Cardiac muscle cell (in vitro differentiated cells and primary cell): ENCODE measurements around the gene PPY. TPM values are rescaled to one million over a fixed set of nuclear protein-coding genes. Genes with fewer than 3 reads are reported as not detected.

Source experiments
- DNase-seq, 2 donors: peaks; one replicate each; pipeline versions ENCODE4 v3.0.0 to v3.0.0-alpha.2; 2010 to 2017; ENCODE audit warnings: low read depth in 1 of 2, low spot score in 1 of 2
- H3K27ac ChIP-seq: fragments of 200-600 bp; sonication (generic); 2 replicates; pipeline ENCODE4 v1.5.1; 2016
- H3K27me3 ChIP-seq: fragments of 200-600 bp; sonication (generic); 2 replicates; pipeline ENCODE4 v1.6.0; 2016; ENCODE audit warnings: control low read depth
- H3K36me3 ChIP-seq: fragments of 200-600 bp; sonication (generic); 2 replicates; pipeline ENCODE4 v1.5.1; 2016; ENCODE audit warnings: control low read depth
- H3K4me1 ChIP-seq: fragments of 200-600 bp; sonication (generic); 2 replicates; pipeline ENCODE4 v1.8.1; 2017; ENCODE audit warnings: low read depth, mild to moderate bottlenecking, mixed run types
- H3K4me3 ChIP-seq: fragments of 200-600 bp; sonication (generic); 2 replicates; pipeline ENCODE4 v1.5.1; 2016; ENCODE audit warnings: mild to moderate bottlenecking
- H3K9me3 ChIP-seq: fragments of 200-600 bp; sonication (generic); 2 replicates; pipeline ENCODE4 v1.5.1; 2017; ENCODE audit warnings: low read depth, mild to moderate bottlenecking, control low read depth
- polyA plus RNA-seq: library from polyadenylated mRNA; unstranded; fragments of >200 nt; fragmentation: Nextera tagmentation; extraction: Ambion mirVana; gene quantifications from 2 replicates; pipeline ENCODE4 v1.2.1, GENCODE V29; 2016
- total RNA-seq: library from RNA; depleted of rRNA; stranded (reverse); fragments of >200 nt; gene quantifications from 2 replicates; pipeline ENCODE4 v1.2.3, GENCODE V29; 2016
- TF ChIP-seq, protein P1 (sequence below): IDR thresholded peaks from 2 replicates; pipeline ENCODE4 v1.5.1; 2012; ENCODE audit warnings: low read depth, mild to moderate bottlenecking, low read length

PPY gene
- total and polyA plus RNA-seq, 2 experiments from 2014 or later, result not detected

DNA sequence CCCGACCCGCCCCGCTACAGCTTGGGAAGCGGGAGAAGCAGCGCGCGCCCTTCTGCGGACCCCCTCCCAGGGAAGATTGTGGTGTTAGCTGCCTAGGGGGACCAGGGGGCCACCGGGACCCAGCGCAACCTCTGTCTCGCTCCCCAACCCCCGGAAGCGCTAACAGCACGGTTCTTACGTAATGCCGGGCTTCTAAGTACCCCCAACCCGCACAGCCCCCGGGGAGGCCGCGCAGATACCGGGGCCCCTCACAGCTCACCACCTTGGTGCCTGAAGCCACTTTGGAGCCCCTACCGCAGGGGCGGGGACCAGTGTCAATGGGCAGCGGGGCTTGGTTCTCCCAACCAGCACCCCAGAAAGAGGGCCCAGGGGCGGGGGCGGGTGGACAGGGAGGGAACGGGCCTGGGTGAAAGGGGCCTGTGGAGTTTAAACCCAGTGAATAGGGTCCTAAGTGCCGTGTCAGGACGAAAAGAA, 35.3 kb downstream of the PPY start:
- H3K9me3 ChIP-seq, result no peaks in the 10 kb centered on the region
- no peak for DNase-seq
- no peak overlapping the region for H3K27ac ChIP-seq
- H3K4me1 ChIP-seq, result peaks cover 10% of the 10 kb centered on the region
- H3K27me3 ChIP-seq, result peaks cover 14% of the 10 kb centered on the region
- H3K4me3 ChIP-seq, result peak overlapping the region; percentile 68
- no peaks in the 10 kb centered on the region for H3K36me3 ChIP-seq
- TF ChIP-seq, protein P1, sequence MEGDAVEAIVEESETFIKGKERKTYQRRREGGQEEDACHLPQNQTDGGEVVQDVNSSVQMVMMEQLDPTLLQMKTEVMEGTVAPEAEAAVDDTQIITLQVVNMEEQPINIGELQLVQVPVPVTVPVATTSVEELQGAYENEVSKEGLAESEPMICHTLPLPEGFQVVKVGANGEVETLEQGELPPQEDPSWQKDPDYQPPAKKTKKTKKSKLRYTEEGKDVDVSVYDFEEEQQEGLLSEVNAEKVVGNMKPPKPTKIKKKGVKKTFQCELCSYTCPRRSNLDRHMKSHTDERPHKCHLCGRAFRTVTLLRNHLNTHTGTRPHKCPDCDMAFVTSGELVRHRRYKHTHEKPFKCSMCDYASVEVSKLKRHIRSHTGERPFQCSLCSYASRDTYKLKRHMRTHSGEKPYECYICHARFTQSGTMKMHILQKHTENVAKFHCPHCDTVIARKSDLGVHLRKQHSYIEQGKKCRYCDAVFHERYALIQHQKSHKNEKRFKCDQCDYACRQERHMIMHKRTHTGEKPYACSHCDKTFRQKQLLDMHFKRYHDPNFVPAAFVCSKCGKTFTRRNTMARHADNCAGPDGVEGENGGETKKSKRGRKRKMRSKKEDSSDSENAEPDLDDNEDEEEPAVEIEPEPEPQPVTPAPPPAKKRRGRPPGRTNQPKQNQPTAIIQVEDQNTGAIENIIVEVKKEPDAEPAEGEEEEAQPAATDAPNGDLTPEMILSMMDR, result no peak

DNA sequence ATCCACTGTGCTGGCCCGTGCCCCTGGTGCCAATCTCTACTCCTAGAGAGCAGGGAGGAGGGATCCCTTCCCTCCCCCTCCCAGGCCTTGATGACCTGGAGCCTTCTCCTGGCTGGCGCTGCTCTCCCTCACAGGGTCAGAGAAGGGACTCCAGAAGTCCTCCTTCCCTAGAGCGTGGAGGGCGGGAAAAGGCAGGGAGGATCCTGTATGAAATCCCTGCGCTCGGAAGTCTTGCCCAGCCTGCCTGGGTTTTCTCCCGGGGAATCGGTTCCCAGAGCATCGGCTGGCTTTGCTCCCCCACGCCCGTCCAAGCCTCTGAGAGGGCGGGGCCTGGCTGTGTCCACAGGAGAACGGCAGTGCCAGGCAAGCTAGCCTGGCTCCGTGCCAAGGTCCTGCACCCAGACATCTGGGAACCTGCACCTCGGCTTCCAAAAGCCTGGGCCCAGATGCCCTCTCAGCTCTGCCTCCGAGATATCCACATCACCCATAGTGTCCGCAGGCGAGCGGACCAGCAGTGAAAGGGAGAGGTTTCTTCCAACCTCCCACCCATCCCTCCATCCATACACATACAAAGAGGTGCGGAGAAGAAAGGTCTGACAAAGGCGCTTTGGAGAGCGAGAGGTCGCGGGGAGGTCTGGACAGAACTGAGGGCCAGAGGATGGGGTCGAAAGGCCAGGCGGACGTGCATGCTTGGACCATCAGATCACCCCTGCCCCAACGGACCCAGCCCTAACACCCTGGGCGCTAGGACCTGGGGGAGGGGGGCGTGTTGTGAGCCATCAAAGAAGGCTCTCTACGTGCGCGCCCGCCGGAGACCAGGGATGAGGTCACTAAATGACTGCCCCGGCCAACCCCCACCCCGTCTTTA, 36.1 kb downstream of the PPY start:
- peak; percentile 61 to 81 for DNase-seq
- no peak overlapping the region for H3K27ac ChIP-seq
- peak overlapping the region; percentile 68 for H3K4me3 ChIP-seq
- H3K4me1 ChIP-seq, result peaks cover 10% of the 10 kb centered on the region
- TF ChIP-seq, protein P1, result no peak
- no peaks in the 10 kb centered on the region for H3K9me3 ChIP-seq
- H3K27me3 ChIP-seq, result peaks cover 14% of the 10 kb centered on the region
- H3K36me3 ChIP-seq, result no peaks in the 10 kb centered on the region

DNA sequence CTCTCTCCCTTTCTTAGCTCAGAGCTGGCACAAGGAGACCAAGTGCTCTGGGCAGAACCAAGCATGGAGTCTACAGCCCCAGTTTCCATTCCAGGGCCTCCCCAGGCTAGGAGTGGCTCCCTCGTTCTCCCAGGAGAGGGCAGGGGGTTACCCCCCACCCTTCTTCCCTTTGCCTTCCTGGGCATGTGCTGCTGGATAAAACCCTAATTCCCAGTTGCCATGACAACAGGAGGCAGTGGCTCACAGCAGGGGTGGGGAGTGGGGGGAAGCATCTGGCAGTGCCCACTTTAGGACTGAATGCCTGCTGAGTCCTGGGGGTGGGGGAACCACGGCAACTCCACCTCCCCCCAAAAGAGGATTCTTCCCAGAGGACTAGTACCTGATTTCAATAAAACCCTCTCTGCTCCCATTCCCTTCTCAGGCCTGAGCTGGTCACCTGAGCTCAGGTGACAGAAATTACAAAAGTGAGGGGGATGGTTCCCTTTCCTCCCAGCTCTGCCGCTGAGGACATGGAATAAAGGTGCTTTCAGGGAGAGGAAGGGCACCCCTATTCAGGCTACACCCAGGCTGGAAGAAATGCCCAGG, 36.8 kb downstream of the PPY start:
- Histone ChIP-seq H3K4me1 (peaks cover 10% of the 10 kb centered on the region), H3K27ac (no peak overlapping the region), H3K36me3 (no peaks in the 10 kb centered on the region), H3K4me3 (peak overlapping the region; percentile 68), H3K27me3 (peaks cover 14% of the 10 kb centered on the region), H3K9me3 (no peaks in the 10 kb centered on the region)
- TF ChIP-seq, protein P1, result no peak
- no peak for DNase-seq

DNA sequence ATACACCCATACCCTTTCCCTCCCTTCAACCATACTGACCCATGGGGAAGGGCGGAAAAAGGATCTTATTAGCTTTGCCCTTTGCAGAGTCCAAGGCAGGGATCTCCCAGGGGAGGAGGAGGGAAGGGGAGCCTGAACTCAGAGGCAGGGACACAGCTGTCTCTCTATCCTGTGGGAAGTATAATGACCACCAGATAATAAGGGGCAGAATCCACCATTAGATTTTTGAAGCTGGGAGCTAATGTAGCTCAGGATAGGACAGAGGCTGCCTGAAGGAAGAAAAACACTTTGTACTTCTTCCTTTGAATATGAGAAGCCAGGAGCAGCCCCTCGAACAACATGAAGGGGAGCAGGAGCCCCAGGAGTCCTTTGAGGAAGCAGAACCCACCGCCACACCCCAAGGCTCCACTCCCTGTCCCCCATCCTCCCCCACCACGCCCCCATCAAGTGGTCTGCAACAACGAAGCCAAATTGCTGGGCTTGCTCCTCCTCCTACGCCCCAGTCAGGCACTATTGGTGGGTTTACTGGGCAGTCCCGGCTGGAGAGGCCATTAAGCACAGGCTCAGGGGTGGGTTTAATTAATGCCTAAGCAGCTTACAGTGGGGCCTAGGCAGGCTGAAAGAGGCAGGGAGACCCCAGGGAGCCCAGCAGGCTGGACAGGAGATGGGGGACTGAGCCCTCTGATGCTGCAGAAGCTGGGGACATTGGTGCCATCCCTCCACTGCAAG, 40.3 kb downstream of the PPY start:
- no peak overlapping the region for H3K27ac ChIP-seq
- no peak for DNase-seq

More for the DNA sequence above, 40.3 kb downstream of the PPY start:
- H3K9me3 ChIP-seq, result no peaks in the 10 kb centered on the region
- peaks cover 4% of the 10 kb centered on the region for H3K4me1 ChIP-seq
- H3K27me3 ChIP-seq, result no peaks in the 10 kb centered on the region
- H3K4me3 ChIP-seq, result no peak overlapping the region
- H3K36me3 ChIP-seq, result no peaks in the 10 kb centered on the region
- TF ChIP-seq, protein P1, result no peak
